ENCODE measurements around the gene IL17A. TPM values are rescaled to one million over a fixed set of nuclear protein-coding genes. Genes with fewer than 3 reads are reported as not detected.
A peak's percentile ranks its signal among the peaks of the same experiment; 100 is the strongest.

IL17A gene
- total RNA-seq, 1 experiment from 2014 or later = not detected

- TF ChIP-seq ZSCAN18 (CRISPR knock-in tag; IDR thresholded peaks at IDR 0.05) (no peak), PRRX2 (CRISPR knock-in tag; IDR thresholded peaks at IDR 0.05) (no peak), NR1H2 (CRISPR knock-in tag; IDR thresholded peaks at IDR 0.05) (no peak), NFE2L1 (CRISPR knock-in tag; IDR thresholded peaks at IDR 0.05) (no peak), ZNF425 (CRISPR knock-in tag; conservative IDR thresholded peaks at IDR 0.05) (no peak)
- ATAC-seq (no peak), DNase-seq (ENCODE audit: low spot score) (no peak)
- CTCF ChIA-PET = interaction anchor here (1.1 to 2.6 kb wide), 5 partner anchors 9 to 183 kb away, joined by 3 to 15 read pairs (median 8); no protein-coding TSS in a partner anchor
- Mint-ChIP-seq H3K9me3 (no peaks in the 10 kb centered on the region), H3K4me3 (no peak overlapping the region), H3K36me3 (no peaks in the 10 kb centered on the region), H3K27ac (no peak overlapping the region), H3K4me1 (peaks cover 25% of the 10 kb centered on the region), H3K27me3 (ENCODE audit: low read depth) (no peaks in the 10 kb centered on the region)
- POLR2A ChIA-PET = no interaction called here
These were observed 46.8 kb downstream of the IL17A start for GRCh38 chr6:52233005-52233404.

GRCh38 chr6:52233975-52234823 is 48.0 kb downstream of the IL17A start:
- H3K4me1 Mint-ChIP-seq = peaks cover 24% of the 10 kb centered on the region
- H3K36me3 Mint-ChIP-seq = no peaks in the 10 kb centered on the region
- H3K9me3 Mint-ChIP-seq = no peaks in the 10 kb centered on the region
- ATAC-seq = peak; percentile 99
- POLR2A ChIA-PET = interaction anchor here (1.2 kb wide), 1 partner anchor 10 kb away, joined by 3 read pairs; the partner anchor contains the start of gene IL17F
- CTCF ChIA-PET = interaction anchor here (0.6 to 2.6 kb wide), 22 partner anchors 10 to 418 kb away, joined by 3 to 15 read pairs (median 4); partner anchors contain the start of gene IL17F
- H3K27me3 Mint-ChIP-seq (ENCODE audit: low read depth) = no peaks in the 10 kb centered on the region
- TF ChIP-seq CTCF (IDR thresholded peaks at IDR 0.05) = peak; percentile 45; the same call in 1 of the 2 replicates
- TF ChIP-seq E2F1 (CRISPR knock-in tag; IDR thresholded peaks at IDR 0.05) = no peak
- peak; percentile 50 for DNase-seq (ENCODE audit: low spot score)
- H3K27ac Mint-ChIP-seq = no peak overlapping the region
- H3K4me3 Mint-ChIP-seq = no peak overlapping the region

Small RNA genes lying within 50 kb of the gene (microRNA-seq; reads per million reads assigned to microRNA genes)
- gene MIR133B (ENCODE audit: borderline number of aligned reads) (not detected), gene MIR206 (ENCODE audit: borderline number of aligned reads) (10.8 reads per million, percentile 27 among the genes with 10 or more reads in this experiment)

Other genes with a start within 250 kb of the IL17A start
- gene PKHD1, start 98.8 kb upstream of the IL17A start, total RNA-seq (2021) = 0.09 to 0.15 TPM (median 0.09 TPM) in 3 replicates
- gene IL17F, start 58.1 kb downstream of the IL17A start, total RNA-seq (2021) = not detected in 3 replicates
- gene MCM3, start 98.4 kb downstream of the IL17A start, total RNA-seq (2021) = 252 to 276 TPM (median 253 TPM) in 3 replicates
- gene PAQR8, start 175.8 kb downstream of the IL17A start, total RNA-seq (2021) = 11.1 to 12.5 TPM (median 11.7 TPM) in 3 replicates
- 13.4 to 19.2 TPM (median 15.5 TPM) in 3 replicates for gene EFHC1, start 234.0 kb downstream of the IL17A start, total RNA-seq (2021)